ENCODE data around the gene PLEKHG7. TPM values are rescaled to one million over a fixed set of nuclear protein-coding genes. Genes with fewer than 3 reads are reported as not detected.

PLEKHG7 gene
- total and polyA plus RNA-seq, 2 of the 8 experiments (the other 6 are each of a cell fraction or from before 2014, with no cell fraction given), result not detected

DNA sequence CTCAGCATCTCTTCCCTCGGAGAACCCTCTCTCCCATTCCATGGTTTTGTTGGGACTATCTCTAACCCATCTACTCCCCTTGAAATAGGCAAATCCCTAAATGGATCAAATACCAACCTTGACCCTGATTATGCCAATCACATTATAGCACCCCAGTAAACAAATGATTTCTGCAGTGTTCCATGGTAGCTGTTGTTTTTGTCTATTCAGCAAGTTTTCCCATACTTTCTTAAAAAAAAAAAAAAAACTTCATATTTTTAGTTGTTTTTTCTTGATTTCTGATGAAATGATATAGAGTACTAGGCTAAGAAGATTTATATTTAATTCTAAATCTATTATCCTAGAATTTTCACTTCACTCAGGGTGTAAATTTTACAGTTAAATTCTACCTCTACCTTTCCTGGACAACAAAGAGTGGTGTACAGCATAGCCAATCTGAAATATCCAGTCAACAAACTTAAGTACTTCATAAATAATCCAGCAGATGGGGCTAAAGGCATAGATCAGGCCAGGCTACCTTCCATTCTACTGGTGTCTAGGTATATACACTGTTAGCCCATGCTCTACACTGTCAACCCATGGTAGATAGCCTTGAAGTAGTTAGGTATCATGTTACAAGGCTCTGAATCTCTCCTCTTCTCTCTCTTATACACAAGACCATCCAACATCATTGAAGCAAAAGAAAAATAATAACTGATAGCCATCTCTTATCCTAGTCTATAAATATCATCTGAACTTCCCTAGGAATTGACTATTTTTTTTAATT is 82.2 kb downstream of the PLEKHG7 start (continued):
- TF ChIP-seq, protein P1, sequence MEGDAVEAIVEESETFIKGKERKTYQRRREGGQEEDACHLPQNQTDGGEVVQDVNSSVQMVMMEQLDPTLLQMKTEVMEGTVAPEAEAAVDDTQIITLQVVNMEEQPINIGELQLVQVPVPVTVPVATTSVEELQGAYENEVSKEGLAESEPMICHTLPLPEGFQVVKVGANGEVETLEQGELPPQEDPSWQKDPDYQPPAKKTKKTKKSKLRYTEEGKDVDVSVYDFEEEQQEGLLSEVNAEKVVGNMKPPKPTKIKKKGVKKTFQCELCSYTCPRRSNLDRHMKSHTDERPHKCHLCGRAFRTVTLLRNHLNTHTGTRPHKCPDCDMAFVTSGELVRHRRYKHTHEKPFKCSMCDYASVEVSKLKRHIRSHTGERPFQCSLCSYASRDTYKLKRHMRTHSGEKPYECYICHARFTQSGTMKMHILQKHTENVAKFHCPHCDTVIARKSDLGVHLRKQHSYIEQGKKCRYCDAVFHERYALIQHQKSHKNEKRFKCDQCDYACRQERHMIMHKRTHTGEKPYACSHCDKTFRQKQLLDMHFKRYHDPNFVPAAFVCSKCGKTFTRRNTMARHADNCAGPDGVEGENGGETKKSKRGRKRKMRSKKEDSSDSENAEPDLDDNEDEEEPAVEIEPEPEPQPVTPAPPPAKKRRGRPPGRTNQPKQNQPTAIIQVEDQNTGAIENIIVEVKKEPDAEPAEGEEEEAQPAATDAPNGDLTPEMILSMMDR (IDR thresholded peaks at IDR 0.05; ENCODE audit: control extremely low read depth in 1 of 3, insufficient read depth in 1 of 3, low read depth in 1 of 3, low read length in 3 of 3), result peak in 2 of 3 experiments; percentile 51 to 67; a peak in 2 of 4 replicates
- TF ChIP-seq MAFK (IDR thresholded peaks at IDR 0.05; ENCODE audit: low read depth, low read length), result peak; percentile 31; the same call in 1 of the 2 replicates
- TF ChIP-seq, protein P2, sequence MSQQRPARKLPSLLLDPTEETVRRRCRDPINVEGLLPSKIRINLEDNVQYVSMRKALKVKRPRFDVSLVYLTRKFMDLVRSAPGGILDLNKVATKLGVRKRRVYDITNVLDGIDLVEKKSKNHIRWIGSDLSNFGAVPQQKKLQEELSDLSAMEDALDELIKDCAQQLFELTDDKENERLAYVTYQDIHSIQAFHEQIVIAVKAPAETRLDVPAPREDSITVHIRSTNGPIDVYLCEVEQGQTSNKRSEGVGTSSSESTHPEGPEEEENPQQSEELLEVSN (IDR thresholded peaks at IDR 0.05), result no peak
- TF ChIP-seq EGR1 (IDR thresholded peaks at IDR 0.05; ENCODE audit: borderline replicate concordance, low read depth, low read length), result no peak
- no peak for TF ChIP-seq RXRA (IDR thresholded peaks at IDR 0.05; ENCODE audit: insufficient read depth, low read depth, low read length)
- no peak for TF ChIP-seq GTF2F1 (IDR thresholded peaks at IDR 0.05; ENCODE audit: borderline replicate concordance, low read depth, low read length)
- TF ChIP-seq ATF3 (IDR thresholded peaks at IDR 0.05; ENCODE audit: insufficient read depth, low read depth, low read length), result no peak
- TF ChIP-seq KDM5A (IDR thresholded peaks at IDR 0.05; ENCODE audit: low read length), result no peak
- TF ChIP-seq SP4 (IDR thresholded peaks at IDR 0.05; ENCODE audit: low read length), result no peak
- no peak for TF ChIP-seq RFX5 (IDR thresholded peaks at IDR 0.05; ENCODE audit: borderline replicate concordance, low read depth, low read length)
- TF ChIP-seq TAF1 (IDR thresholded peaks at IDR 0.05; ENCODE audit: low read depth, low read length), result no peak
- no peak for TF ChIP-seq TEAD4 (IDR thresholded peaks at IDR 0.05; ENCODE audit: low read depth, low read length)
- no peak for TF ChIP-seq KDM1A (IDR thresholded peaks at IDR 0.05; ENCODE audit: borderline replicate concordance, low read length)
- TF ChIP-seq USF2 (IDR thresholded peaks at IDR 0.05; ENCODE audit: low read length), result no peak
- TF ChIP-seq NRF1 (IDR thresholded peaks at IDR 0.05; ENCODE audit: low read depth, low read length), result no peak
- TF ChIP-seq CBX8 (IDR thresholded peaks at IDR 0.05; ENCODE audit: borderline replicate concordance, low read depth, low read length), result no peak

Data from H1 (cell line).